HG03280 (cell line): ENCODE measurements around the gene XXYLT1.
"Not testable (repeated sequence)": the region's sequence is repeated elsewhere in the genome, so short reads cannot be mapped to it uniquely, and the experiment has no call there.

ENCODE experiments used
- ATAC-seq: cut with Tn5 transposase; IDR thresholded peaks from one replicate; pipeline ENCODE4 v1.9.1; 2021; ENCODE audit warnings: mild to moderate bottlenecking, moderate library complexity; ENCODE audit not compliant: unreplicated experiment

The XXYLT1 gene

GRCh38 chr3:195102609-195103467 lies 168.1 kb downstream of the XXYLT1 start:
- no peak for ATAC-seq

- ATAC-seq, result no peak
These were observed 168.9 kb downstream of the XXYLT1 start for GRCh38 chr3:195101927-195102608.

- no peak for ATAC-seq
These were observed 169.9 kb downstream of the XXYLT1 start for GRCh38 chr3:195101001-195101583.

- ATAC-seq, result no peak
These were observed 170.8 kb downstream of the XXYLT1 start for GRCh38 chr3:195099951-195100785.

GRCh38 chr3:195098741-195099525 lies 172.0 kb downstream of the XXYLT1 start:
- no peak for ATAC-seq

GRCh38 chr3:195097331-195098255 lies 173.4 kb downstream of the XXYLT1 start:
- no peak for ATAC-seq

GRCh38 chr3:195096484-195097330 lies 174.3 kb downstream of the XXYLT1 start:
- ATAC-seq, result no peak

GRCh38 chr3:195096053-195096452 lies 174.9 kb downstream of the XXYLT1 start:
- ATAC-seq, result no peak

- ATAC-seq, result no peak
These were observed 175.3 kb downstream of the XXYLT1 start for GRCh38 chr3:195095704-195096036.

GRCh38 chr3:195095035-195095703 lies 175.8 kb downstream of the XXYLT1 start:
- no peak for ATAC-seq

GRCh38 chr3:195094191-195094921 lies 176.6 kb downstream of the XXYLT1 start:
- ATAC-seq, result no peak

- no peak for ATAC-seq
These were observed 177.2 kb downstream of the XXYLT1 start for GRCh38 chr3:195093731-195094130.

GRCh38 chr3:195087840-195088601 lies 182.9 kb downstream of the XXYLT1 start:
- ATAC-seq, result not testable (repeated sequence)

- ATAC-seq, result no peak
These were observed 183.6 kb downstream of the XXYLT1 start for GRCh38 chr3:195087328-195087727.

GRCh38 chr3:195086885-195087284 lies 184.1 kb downstream of the XXYLT1 start:
- no peak for ATAC-seq

- no peak for ATAC-seq
These were observed 184.6 kb downstream of the XXYLT1 start for GRCh38 chr3:195086341-195086740.
